ENCODE data around the gene LYSMD2.

GRCh38 chr15:51780636-51781035 is 43.2 kb upstream of the LYSMD2 start:
- TF ChIP-seq EZH2 (IDR thresholded peaks at IDR 0.05; ENCODE audit: borderline replicate concordance, low read depth, low read length): no peak
- TF ChIP-seq CBX8 (IDR thresholded peaks at IDR 0.05; ENCODE audit: borderline replicate concordance, extremely low read depth, low read depth, low read length, poor library complexity, severe bottlenecking): no peak
- TF ChIP-seq DACH1 (IDR thresholded peaks at IDR 0.05; ENCODE audit: partially characterized antibody): no peak
- no peak for TF ChIP-seq CEBPB (tag; IDR thresholded peaks at IDR 0.05)
- TF ChIP-seq POLR2AphosphoS5 (IDR thresholded peaks at IDR 0.05; ENCODE audit: control insufficient read depth, insufficient read depth, low read depth, low read length): no peak
- no peak for TF ChIP-seq CTCF (IDR thresholded peaks at IDR 0.05 in 2 of 3, conservative IDR thresholded peaks at IDR 0.05 in 1 of 3; ENCODE audit: insufficient read depth in 2 of 3, low read depth in 1 of 3, low read length in 3 of 3)
- TF ChIP-seq ETS1 (conservative IDR thresholded peaks at IDR 0.05; ENCODE audit: control insufficient read depth, low read depth, low read length): no peak
- TF ChIP-seq BCLAF1 (IDR thresholded peaks at IDR 0.05; ENCODE audit: borderline replicate concordance in 1 of 2, control insufficient read depth in 1 of 2, low read depth in 2 of 2, low read length in 1 of 2): no peak
- TF ChIP-seq HLTF (IDR thresholded peaks at IDR 0.05): no peak
- TF ChIP-seq SIN3A (IDR thresholded peaks at IDR 0.05; ENCODE audit: borderline replicate concordance in 2 of 2, control insufficient read depth in 1 of 2, low read depth in 2 of 2, low read length in 2 of 2): no peak
- TF ChIP-seq ZNF143 (CRISPR knock-in tag; IDR thresholded peaks at IDR 0.05): no peak
- TF ChIP-seq BDP1 (IDR thresholded peaks at IDR 0.05; ENCODE audit: insufficient read depth, insufficient read length): no peak

Data from K562 (cell line).